Measurements from ENCODE around the gene CRYBB3. TPM values are rescaled to one million over a fixed set of nuclear protein-coding genes. Genes with fewer than 3 reads are reported as not detected.

Gene CRYBB3
- total RNA-seq, result not detected
- total RNA-seq, result 0 to 0.12 reads per million in 2 donors

GRCh38 chr22:25199731-25200520, at the start of gene CRYBB3:
Gene CRYBB3, plus strand, starts transcription at chr22:25199858. Its CDS starts 1,539 bp downstream, at chr22:25201397.
- H3K27ac Mint-ChIP-seq, result no peak within 1 kb of the TSS
- no peak for ATAC-seq
- no peaks in the 10 kb centered on the region for H3K36me3 Mint-ChIP-seq (ENCODE audit: low read depth)

GRCh38 chr22:25153961-25154666, 45.5 kb upstream of the CRYBB3 start:
- no peaks in the 10 kb centered on the region for H3K36me3 Mint-ChIP-seq (ENCODE audit: low read depth)
- no peak for ATAC-seq
- H3K27ac Mint-ChIP-seq, result no peak overlapping the region
- no peaks in the 10 kb centered on the region for H3K27me3 Mint-ChIP-seq
- peaks cover 7% of the 10 kb centered on the region for H3K4me1 Mint-ChIP-seq
- H3K4me3 Mint-ChIP-seq, result no peak overlapping the region
- no peaks in the 10 kb centered on the region for H3K9me3 ChIP-seq (ENCODE audit: control insufficient read depth, low read length, poor library complexity, severe bottlenecking)
- no peak for DNase-seq

More at GRCh38 chr22:25199731-25200520, at the start of gene CRYBB3:
- no peak within 1 kb of the TSS for H3K4me3 Mint-ChIP-seq
- peaks cover 4% of the 10 kb centered on the region for H3K27me3 Mint-ChIP-seq
- H3K4me1 Mint-ChIP-seq, result peaks cover 3% of the 10 kb centered on the region
- no peak for DNase-seq
- H3K9me3 ChIP-seq (ENCODE audit: control insufficient read depth, low read length, poor library complexity, severe bottlenecking), result no peaks in the 10 kb centered on the region

- Mint-ChIP-seq H3K4me1 (peaks cover 5% of the 10 kb centered on the region), H3K36me3 (ENCODE audit: low read depth) (no peaks in the 10 kb centered on the region), H3K27me3 (no peaks in the 10 kb centered on the region), H3K27ac (no peak overlapping the region), H3K4me3 (no peak overlapping the region)
- no peaks in the 10 kb centered on the region for H3K9me3 ChIP-seq (ENCODE audit: control insufficient read depth, low read length, poor library complexity, severe bottlenecking)
- DNase-seq (no peak), ATAC-seq (no peak)
These were observed 45.0 kb upstream of the CRYBB3 start for GRCh38 chr22:25154667-25154999.

- no peaks in the 10 kb centered on the region for H3K9me3 ChIP-seq (ENCODE audit: control insufficient read depth, low read length, poor library complexity, severe bottlenecking)
- Mint-ChIP-seq H3K36me3 (ENCODE audit: low read depth) (peaks cover 3% of the 10 kb centered on the region), H3K4me3 (no peak overlapping the region), H3K27me3 (no peaks in the 10 kb centered on the region), H3K4me1 (peaks cover 2% of the 10 kb centered on the region), H3K27ac (no peak overlapping the region)
- ATAC-seq (no peak), DNase-seq (no peak)
These were observed 42.9 kb upstream of the CRYBB3 start for GRCh38 chr22:25156736-25157135.

GRCh38 chr22:25159028-25159427, 40.6 kb upstream of the CRYBB3 start:
- H3K4me3 Mint-ChIP-seq, result no peak overlapping the region
- ATAC-seq, result no peak
- no peaks in the 10 kb centered on the region for H3K27me3 Mint-ChIP-seq
- H3K36me3 Mint-ChIP-seq (ENCODE audit: low read depth), result peaks cover 3% of the 10 kb centered on the region
- no peaks in the 10 kb centered on the region for H3K9me3 ChIP-seq (ENCODE audit: control insufficient read depth, low read length, poor library complexity, severe bottlenecking)
- DNase-seq, result no peak
- peaks cover 2% of the 10 kb centered on the region for H3K4me1 Mint-ChIP-seq
- no peak overlapping the region for H3K27ac Mint-ChIP-seq

- H3K27me3 Mint-ChIP-seq, result no peaks in the 10 kb centered on the region
- H3K9me3 ChIP-seq (ENCODE audit: control insufficient read depth, low read length, poor library complexity, severe bottlenecking), result no peaks in the 10 kb centered on the region
- no peak for DNase-seq
- peaks cover 3% of the 10 kb centered on the region for H3K36me3 Mint-ChIP-seq (ENCODE audit: low read depth)
- ATAC-seq, result no peak
- H3K27ac Mint-ChIP-seq, result peak overlapping the region; percentile 59
- no peak overlapping the region for H3K4me3 Mint-ChIP-seq
- H3K4me1 Mint-ChIP-seq, result peaks cover 4% of the 10 kb centered on the region
These were observed 39.3 kb upstream of the CRYBB3 start for GRCh38 chr22:25160120-25160996.

GRCh38 chr22:25161017-25161915, 38.4 kb upstream of the CRYBB3 start:
- Mint-ChIP-seq H3K36me3 (ENCODE audit: low read depth) (peaks cover 3% of the 10 kb centered on the region), H3K4me3 (no peak overlapping the region), H3K27ac (peak overlapping the region; percentile 59), H3K27me3 (no peaks in the 10 kb centered on the region), H3K4me1 (peaks cover 4% of the 10 kb centered on the region)
- H3K9me3 ChIP-seq (ENCODE audit: control insufficient read depth, low read length, poor library complexity, severe bottlenecking), result no peaks in the 10 kb centered on the region
- no peak for DNase-seq
- no peak for ATAC-seq

- H3K4me1 Mint-ChIP-seq, result peaks cover 4% of the 10 kb centered on the region
- H3K4me3 Mint-ChIP-seq, result no peak overlapping the region
- no peaks in the 10 kb centered on the region for H3K27me3 Mint-ChIP-seq
- no peaks in the 10 kb centered on the region for H3K9me3 ChIP-seq (ENCODE audit: control insufficient read depth, low read length, poor library complexity, severe bottlenecking)
- peaks cover 3% of the 10 kb centered on the region for H3K36me3 Mint-ChIP-seq (ENCODE audit: low read depth)
- DNase-seq (no peak), ATAC-seq (no peak)
- H3K27ac Mint-ChIP-seq, result no peak overlapping the region
These were observed 37.6 kb upstream of the CRYBB3 start for GRCh38 chr22:25161916-25162530.

GRCh38 chr22:25162561-25162960, 37.1 kb upstream of the CRYBB3 start:
- H3K27me3 Mint-ChIP-seq, result no peaks in the 10 kb centered on the region
- no peak for DNase-seq
- H3K4me3 Mint-ChIP-seq, result no peak overlapping the region
- no peak for ATAC-seq
- no peaks in the 10 kb centered on the region for H3K9me3 ChIP-seq (ENCODE audit: control insufficient read depth, low read length, poor library complexity, severe bottlenecking)
- no peak overlapping the region for H3K27ac Mint-ChIP-seq
- peaks cover 3% of the 10 kb centered on the region for H3K36me3 Mint-ChIP-seq (ENCODE audit: low read depth)
- H3K4me1 Mint-ChIP-seq, result peaks cover 4% of the 10 kb centered on the region

- Mint-ChIP-seq H3K36me3 (ENCODE audit: low read depth) (peaks cover 3% of the 10 kb centered on the region), H3K27me3 (no peaks in the 10 kb centered on the region), H3K4me1 (peaks cover 4% of the 10 kb centered on the region), H3K4me3 (no peak overlapping the region), H3K27ac (no peak overlapping the region)
- ATAC-seq, result no peak
- H3K9me3 ChIP-seq (ENCODE audit: control insufficient read depth, low read length, poor library complexity, severe bottlenecking), result no peaks in the 10 kb centered on the region
- DNase-seq, result no peak
These were observed 33.9 kb upstream of the CRYBB3 start for GRCh38 chr22:25165785-25166184.

GRCh38 chr22:25166266-25167040, 33.2 kb upstream of the CRYBB3 start:
- no peak for DNase-seq
- peaks cover 4% of the 10 kb centered on the region for H3K4me1 Mint-ChIP-seq
- ATAC-seq, result no peak
- no peaks in the 10 kb centered on the region for H3K27me3 Mint-ChIP-seq
- no peaks in the 10 kb centered on the region for H3K9me3 ChIP-seq (ENCODE audit: control insufficient read depth, low read length, poor library complexity, severe bottlenecking)
- H3K4me3 Mint-ChIP-seq, result no peak overlapping the region
- H3K27ac Mint-ChIP-seq, result no peak overlapping the region
- H3K36me3 Mint-ChIP-seq (ENCODE audit: low read depth), result no peaks in the 10 kb centered on the region
